Spleen (tissue), 7 donors: ENCODE results near the gene SPDYE3.
"Not testable (repeated sequence)": the region's sequence is repeated elsewhere in the genome, so short reads cannot be mapped to it uniquely, and the experiment has no call there.

ENCODE experiments used
- POLR2AphosphoS5 ChIP-seq, 3 donors: sonication (generic); formaldehyde crosslinking; IDR thresholded peaks; one replicate each; pipeline ENCODE4 v1.5.1; 2017; ENCODE audit warnings: antibody characterized with exemption in 3 of 3
- TF ChIP-seq, protein P1 (sequence below), 11 experiments: fragments of 200-600 bp in 7 of 11; fragments of 450-650 bp in 4 of 11; sonication (generic) in 4 of 11; IDR thresholded peaks in 8 of 11; conservative IDR thresholded peaks in 3 of 11; 1 replicate in 7 of 11; 2 replicates in 4 of 11; pipeline versions ENCODE4 v1.4.0 to v1.8.0; 2016 to 2021; ENCODE audit warnings: antibody characterized with exemption in 11 of 11, inconsistent platforms in 4 of 11, mild to moderate bottlenecking in 1 of 11
- donor health status: DM: no; HTN: no; CAD: no; lungs with moderate emphysema.
- donor health status: DM: no; HTN: no; CAD: no.
- donor health status: DM: no; HTN: no; CAD: no.

GRCh38 chr7:100269306-100270045 lies 38.0 kb upstream of the SPDYE3 start:
- TF ChIP-seq, protein P1, sequence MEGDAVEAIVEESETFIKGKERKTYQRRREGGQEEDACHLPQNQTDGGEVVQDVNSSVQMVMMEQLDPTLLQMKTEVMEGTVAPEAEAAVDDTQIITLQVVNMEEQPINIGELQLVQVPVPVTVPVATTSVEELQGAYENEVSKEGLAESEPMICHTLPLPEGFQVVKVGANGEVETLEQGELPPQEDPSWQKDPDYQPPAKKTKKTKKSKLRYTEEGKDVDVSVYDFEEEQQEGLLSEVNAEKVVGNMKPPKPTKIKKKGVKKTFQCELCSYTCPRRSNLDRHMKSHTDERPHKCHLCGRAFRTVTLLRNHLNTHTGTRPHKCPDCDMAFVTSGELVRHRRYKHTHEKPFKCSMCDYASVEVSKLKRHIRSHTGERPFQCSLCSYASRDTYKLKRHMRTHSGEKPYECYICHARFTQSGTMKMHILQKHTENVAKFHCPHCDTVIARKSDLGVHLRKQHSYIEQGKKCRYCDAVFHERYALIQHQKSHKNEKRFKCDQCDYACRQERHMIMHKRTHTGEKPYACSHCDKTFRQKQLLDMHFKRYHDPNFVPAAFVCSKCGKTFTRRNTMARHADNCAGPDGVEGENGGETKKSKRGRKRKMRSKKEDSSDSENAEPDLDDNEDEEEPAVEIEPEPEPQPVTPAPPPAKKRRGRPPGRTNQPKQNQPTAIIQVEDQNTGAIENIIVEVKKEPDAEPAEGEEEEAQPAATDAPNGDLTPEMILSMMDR (IDR thresholded peaks at IDR 0.05 in 8 of 11, conservative IDR thresholded peaks at IDR 0.05 in 3 of 11), result not testable (repeated sequence)
- TF ChIP-seq POLR2AphosphoS5 (IDR thresholded peaks at IDR 0.05), result not testable (repeated sequence)
